Gastrocnemius medialis (tissue), 4 donors: Measurements from ENCODE around the gene ARHGEF9.

Experiments used
- CTCF ChIP-seq, 5 experiments: fragments of 450-650 bp in 3 of 5; fragments of 200-600 bp in 2 of 5; sonication (generic) in 2 of 5; IDR thresholded peaks in 4 of 5; conservative IDR thresholded peaks in 1 of 5; 1 replicate in 4 of 5; 2 replicates in 1 of 5; pipeline ENCODE4 v1.5.1; 2016 to 2019; ENCODE audit warnings: antibody characterized with exemption in 5 of 5, mild to moderate bottlenecking in 3 of 5, moderate library complexity in 3 of 5
- POLR2A ChIP-seq, 2 donors: fragments of 450-650 bp; IDR thresholded peaks; one replicate each; pipeline ENCODE4 v1.6.1; 2017; ENCODE audit warnings: antibody characterized with exemption in 2 of 2, mild to moderate bottlenecking in 2 of 2, moderate library complexity in 2 of 2

- no peak for TF ChIP-seq CTCF (IDR thresholded peaks at IDR 0.05 in 4 of 5, conservative IDR thresholded peaks at IDR 0.05 in 1 of 5)
- TF ChIP-seq POLR2A (IDR thresholded peaks at IDR 0.05), result no peak
Observed at GRCh38 chrX:63751481-63751880, 33.5 kb downstream of the ARHGEF9 start.
